SK-N-MC (cell line): ENCODE measurements around the gene HSPBAP1.

Source experiments
- EZH2 ChIP-seq: fragments of 200-600 bp; sonication (generic); IDR thresholded peaks from one replicate; pipeline ENCODE4 v1.6.1; 2017; ENCODE audit warnings: antibody characterized with exemption
- FOXP2 ChIP-seq: optimal IDR thresholded peaks from 2 replicates; pipeline ENCODE3; 2011; ENCODE audit warnings: mild to moderate bottlenecking, moderate library complexity; ENCODE audit not compliant: insufficient read depth; ENCODE audit errors: extremely low read length, control extremely low read depth
- POLR2AphosphoS5 ChIP-seq: IDR thresholded peaks from 2 replicates; pipeline ENCODE4 v1.6.1; 2012; ENCODE audit warnings: mild to moderate bottlenecking, low read depth, low read length, borderline replicate concordance

- TF ChIP-seq EZH2 (no peak), POLR2AphosphoS5 (no peak), FOXP2 (no peak)
Observed at GRCh38 chr3:122766430-122766829, 27.2 kb downstream of the HSPBAP1 start.
